Measurements from ENCODE around the gene ANK3.

The ANK3 gene

GRCh38 chr10:60224066-60224705 is 165.5 kb downstream of the ANK3 start:
- no peak for DNase-seq (ENCODE audit: low read depth in 3 of 3)

DNA sequence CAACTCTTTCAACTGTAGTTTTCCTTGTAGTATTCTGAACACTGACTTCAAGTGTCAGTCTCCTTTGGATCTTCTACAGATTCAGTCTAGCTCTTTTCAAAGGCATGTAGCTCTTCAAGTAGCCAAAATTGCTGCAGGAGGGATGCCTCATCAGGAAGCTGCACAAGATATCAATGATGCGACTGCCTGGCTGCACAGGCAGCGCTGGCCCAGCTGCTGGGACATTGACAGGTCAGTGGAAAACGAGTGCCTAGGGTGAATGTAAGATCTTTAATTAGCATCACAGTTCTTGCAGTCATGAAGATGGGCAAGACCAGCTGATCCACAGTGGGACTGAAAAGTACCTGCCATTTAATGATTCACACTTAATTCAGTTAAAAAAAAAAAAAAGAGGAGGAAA is 167.6 kb downstream of the ANK3 start:
- DNase-seq (ENCODE audit: low read depth in 3 of 3), result no peak

- no peak for DNase-seq (ENCODE audit: low read depth in 3 of 3)
These were observed 177.5 kb downstream of the ANK3 start for GRCh38 chr10:60212195-60212594.

DNA sequence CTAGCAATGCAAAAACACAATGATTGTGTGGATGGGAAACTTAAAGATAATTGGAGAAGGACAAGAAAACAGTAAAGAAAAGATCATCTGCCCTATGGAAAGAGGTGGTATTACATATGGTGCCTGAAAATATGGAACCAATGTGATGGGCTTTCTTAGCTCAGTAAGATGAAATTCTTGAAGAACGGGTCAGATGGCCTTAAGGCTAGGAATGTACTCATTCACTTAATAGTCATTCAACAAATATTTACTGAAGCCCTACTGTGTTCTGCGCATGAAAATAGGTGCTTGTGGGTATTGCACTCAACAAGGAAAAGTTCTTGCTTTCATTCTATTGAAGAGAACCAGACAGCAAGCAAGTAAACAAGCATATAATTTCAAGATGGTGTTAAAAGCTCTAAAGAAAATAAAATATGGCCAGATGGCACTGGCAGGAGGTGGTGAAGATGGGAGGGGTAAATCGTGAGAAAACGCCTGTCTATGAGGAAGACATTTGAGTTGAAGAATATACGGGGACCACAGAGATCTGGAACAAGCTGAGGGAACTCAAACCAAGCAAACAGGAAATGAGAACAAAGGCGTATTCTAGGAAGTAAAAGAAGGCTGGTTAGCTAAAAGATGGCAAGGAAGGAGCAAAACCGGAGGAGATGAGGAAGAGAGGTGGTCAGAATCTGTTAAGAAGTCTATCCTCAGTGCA is 179.7 kb downstream of the ANK3 start:
- DNase-seq (ENCODE audit: low read depth in 3 of 3), result no peak

DNA sequence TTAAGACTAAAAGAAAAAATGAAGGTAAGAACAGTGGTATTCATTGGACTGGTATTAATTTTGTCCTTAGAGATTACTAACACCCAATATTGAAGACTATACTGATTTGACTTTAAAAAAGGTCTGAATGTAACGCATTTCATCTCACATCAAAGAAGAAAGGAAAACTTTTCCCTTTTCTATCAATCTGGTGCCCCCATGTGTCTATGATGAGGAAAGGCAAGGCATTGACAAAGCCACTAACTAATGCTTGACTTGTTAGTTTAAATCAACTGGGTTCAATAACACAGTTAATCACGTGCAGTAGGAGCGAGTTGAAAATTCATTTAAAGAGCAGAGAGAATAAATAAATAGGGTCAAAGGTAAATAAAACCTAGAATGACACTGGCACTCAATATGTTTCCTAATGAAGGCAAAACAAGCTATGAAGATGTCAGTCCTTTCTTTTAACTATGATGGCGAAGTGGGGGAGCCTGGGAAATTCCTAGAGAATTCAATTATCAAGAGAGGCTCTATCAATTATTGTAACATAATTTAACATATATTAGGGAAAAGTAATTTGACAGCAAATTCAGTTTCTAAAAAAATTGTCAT is 180.9 kb downstream of the ANK3 start:
- no peak for DNase-seq (ENCODE audit: low read depth in 3 of 3)

DNA sequence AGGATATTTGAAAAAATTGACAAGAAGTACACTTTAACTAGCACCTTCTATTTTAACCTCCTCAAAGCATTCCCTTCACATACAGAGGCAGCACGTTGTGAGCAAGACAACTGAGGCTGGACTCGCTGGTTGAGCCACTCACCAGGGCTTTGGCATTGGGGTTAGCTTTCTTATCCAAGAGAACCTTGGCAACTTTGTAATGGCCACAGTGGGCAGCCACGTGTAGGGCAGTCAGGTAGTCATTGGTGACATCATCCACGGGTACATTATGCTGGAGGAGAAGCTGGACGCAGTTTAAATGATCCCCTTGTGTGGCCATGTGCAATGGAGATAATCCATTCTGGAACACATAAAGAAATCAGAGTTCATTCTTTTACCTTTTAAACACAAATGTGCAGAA is 181.8 kb downstream of the ANK3 start:
- no peak for DNase-seq (ENCODE audit: low read depth in 3 of 3)

DNA sequence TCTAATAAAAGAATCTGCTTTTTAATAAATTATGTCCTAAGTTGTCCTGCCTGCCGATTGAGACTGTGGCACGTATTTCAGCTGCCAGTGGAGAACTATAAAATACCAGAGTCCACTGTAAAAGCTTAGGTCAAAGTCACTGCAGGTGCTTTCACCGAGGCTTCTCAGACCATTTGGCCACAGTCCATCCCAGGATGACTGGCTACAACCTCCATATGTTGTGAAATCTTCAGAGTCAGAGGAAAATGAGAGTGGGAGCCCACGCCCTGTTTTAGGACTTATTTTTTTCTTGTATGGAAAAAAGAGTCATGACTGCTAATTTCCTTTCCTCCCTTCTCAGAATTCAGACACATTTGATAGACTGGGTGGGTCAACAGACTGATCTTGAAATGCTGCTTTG is 182.9 kb downstream of the ANK3 start:
- DNase-seq (ENCODE audit: low read depth in 3 of 3), result no peak

GRCh38 chr10:60205741-60206140 is 183.9 kb downstream of the ANK3 start:
- no peak for DNase-seq (ENCODE audit: low read depth in 3 of 3)

- DNase-seq (ENCODE audit: low read depth in 3 of 3), result no peak
These were observed 185.6 kb downstream of the ANK3 start for GRCh38 chr10:60203993-60204618.

GRCh38 chr10:60200682-60201053 is 189.0 kb downstream of the ANK3 start:
- no peak for DNase-seq (ENCODE audit: low read depth in 3 of 3)

DNA sequence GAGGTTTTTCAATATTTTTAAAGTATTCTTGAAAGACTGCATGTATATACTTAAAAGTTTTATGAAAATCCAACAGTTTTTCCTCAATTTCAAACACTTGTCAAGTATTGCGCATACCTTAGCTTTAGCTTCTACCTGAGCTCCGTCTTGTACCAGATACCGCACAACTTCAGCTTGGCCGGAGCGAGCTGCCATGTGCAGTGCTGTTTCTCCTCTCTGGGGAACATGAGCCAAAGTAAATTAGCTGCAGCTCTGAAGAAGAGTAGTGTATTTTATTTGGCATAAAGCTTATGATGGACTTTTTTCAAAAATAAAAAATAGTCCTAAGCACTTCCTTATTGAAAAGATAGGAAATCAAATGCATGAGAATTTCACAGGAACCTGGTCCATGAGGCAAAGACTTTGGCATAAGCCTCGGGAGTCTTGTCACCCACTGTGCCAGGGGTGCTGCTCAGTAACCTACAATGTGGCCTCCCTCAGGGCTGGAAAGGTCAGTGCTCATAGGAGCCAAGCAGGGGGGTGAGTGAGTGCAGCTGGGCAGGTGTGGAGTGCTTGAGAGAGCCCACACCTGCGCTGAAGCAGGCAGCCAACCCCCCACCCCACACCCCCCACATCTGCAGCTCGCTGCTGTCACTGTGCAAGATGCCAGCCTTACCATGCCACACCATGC is 189.5 kb downstream of the ANK3 start:
- DNase-seq (ENCODE audit: low read depth in 3 of 3), result no peak

DNA sequence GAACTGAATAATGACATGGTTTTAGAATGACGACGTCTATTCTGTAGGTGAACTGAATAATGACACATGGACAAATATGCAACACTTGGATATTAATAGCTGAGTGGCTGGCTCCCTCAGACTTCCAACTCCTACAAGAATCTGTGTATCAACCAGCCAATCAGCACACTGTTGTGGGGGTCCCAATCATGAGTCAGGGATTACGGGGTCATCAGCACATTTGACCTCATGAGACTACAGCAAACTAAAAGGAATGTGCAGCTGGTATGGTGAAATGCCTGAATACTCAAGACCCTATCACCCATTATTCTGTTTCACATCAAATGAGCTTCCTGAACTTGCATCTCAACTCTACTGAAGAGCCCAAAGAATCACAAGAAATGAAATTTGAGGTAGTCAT is 192.5 kb downstream of the ANK3 start:
- DNase-seq (ENCODE audit: low read depth in 3 of 3), result no peak

- no peak for DNase-seq (ENCODE audit: low read depth in 3 of 3)
These were observed 195.3 kb downstream of the ANK3 start for GRCh38 chr10:60194421-60194820.

DNA sequence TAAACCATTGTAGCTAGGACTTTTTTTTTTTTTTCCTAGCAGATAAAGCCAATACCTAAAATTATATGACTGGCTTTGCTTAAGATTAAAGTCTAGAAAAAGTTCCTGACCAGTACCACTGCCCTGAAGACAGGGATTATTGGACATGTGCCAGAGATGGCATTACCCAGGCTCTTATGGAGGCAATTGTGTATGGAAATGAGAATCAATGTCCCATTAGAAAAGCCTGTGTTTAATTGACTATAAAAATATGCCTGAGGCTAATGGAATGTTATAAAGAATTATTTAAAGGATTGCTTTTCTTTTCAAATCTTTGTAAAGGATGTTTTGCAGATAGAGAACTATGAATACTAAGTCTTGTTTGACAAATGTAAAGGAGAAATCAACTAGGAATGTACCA is 196.7 kb downstream of the ANK3 start:
- DNase-seq (ENCODE audit: low read depth in 3 of 3), result no peak

DNA sequence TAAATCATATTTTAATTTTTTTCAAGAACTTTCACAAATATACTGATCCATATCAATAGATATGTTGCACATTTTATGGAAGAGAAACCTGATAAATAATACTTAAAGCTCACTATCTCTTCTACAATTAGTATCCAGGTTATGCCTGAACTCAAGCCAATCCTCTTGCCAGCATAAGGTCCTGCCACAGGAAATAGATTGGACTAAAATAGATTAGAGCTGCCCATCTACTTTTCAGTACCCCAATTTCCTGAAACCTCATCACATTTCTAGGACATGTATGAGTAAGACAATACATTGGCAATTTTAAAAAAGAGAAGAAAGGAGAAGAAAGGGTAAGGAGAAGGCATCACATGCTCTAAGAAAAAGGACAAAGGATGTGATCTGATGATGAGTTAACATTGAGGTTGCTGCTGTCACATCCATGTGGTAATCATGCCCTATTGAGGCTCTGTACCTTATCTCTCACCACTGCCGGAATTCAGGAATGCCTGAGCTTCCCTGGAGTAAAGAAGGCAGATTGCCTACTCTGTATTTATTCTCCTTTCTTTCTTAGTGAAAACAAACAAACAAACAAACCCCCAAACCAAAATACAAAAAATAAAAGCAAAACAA is 199.7 kb downstream of the ANK3 start:
- DNase-seq (ENCODE audit: low read depth in 3 of 3), result no peak

- no peak for DNase-seq (ENCODE audit: low read depth in 3 of 3)
These were observed 201.1 kb downstream of the ANK3 start for GRCh38 chr10:60188548-60188947.

DNA sequence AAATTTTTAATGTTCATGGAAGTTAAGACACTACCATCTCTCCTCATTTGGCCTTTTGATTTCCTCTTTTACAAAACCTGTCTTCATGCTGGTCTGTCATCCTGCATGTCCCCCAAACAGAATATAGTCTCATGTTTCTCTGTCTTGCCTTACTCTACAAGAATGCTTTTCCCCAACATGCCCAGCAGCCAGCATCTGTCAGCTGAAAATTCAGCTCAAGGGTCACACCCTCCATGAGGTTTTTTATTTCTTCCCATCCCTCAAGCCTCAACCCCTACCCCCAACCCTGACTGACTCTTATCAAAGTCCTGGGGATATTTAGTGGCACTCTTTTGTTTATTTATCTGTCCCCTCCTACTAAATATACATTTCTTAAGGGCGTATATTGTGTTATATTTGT is 202.0 kb downstream of the ANK3 start:
- no peak for DNase-seq (ENCODE audit: low read depth in 3 of 3)

GRCh38 chr10:60186315-60187071 is 203.2 kb downstream of the ANK3 start:
- DNase-seq (ENCODE audit: low read depth in 3 of 3), result no peak

DNA sequence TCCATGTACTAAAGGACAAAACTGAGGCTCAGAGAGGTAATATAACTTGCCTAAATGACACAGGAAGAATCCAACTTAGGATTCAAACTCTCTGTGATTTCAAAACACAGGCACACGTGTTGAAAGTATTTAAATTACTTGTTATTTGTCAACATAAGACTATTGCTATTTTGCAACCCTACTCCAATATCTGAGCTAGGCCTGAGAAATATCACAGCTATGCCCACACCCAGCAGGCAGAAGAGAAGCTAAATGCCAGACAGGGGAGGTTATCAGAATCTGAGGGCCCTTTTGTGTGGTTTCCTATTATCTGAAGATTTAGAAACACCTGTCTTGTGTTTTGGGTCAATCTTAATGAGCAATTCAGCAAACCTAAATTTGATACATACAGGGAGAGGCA is 204.3 kb downstream of the ANK3 start:
- no peak for DNase-seq (ENCODE audit: low read depth in 3 of 3)

DNA sequence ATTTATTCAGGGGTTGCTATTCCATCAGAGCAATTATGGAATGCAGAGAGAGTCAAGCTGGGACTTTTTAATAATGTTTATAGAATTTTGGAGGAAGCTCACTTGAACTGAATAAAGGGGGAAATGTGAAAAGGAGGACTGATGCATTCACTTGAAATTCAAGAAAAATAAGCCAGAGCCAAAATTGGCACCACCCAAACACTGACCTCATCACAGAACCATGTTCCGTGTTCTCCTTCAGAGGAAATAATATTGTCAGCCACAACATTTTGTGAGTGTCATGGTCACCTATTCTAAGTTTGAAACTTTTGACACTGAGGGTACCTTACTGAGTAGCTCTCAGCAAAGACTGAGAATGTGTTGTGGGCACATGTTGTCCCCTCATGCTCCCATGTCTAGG is 207.0 kb downstream of the ANK3 start:
- no peak for DNase-seq (ENCODE audit: low read depth in 3 of 3)

DNA sequence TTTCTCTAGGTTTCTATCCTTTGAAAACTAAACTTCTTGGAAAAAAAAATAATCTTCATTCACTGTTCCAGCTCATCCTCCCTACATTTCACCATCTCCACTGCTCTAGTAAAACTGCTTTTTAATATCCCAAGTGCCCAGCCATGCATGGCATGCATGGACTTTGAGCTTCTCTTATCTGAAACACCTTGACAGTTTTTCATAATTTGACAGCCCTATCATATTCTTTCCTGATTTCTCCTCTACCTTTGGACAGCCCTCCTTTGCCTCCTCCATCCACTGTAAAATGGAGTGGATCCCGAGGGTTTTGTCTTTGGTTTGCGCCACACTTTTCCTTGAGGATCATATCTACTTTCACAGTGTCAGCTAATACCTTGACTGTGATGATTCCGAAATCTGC is 212.8 kb downstream of the ANK3 start:
- DNase-seq (ENCODE audit: low read depth in 3 of 3), result no peak
